NCI-H510A treated with DMSO at 0.1 percent for 48 hours (cell line): ENCODE measurements around the gene MYH14.

Experiments used
- DNase-seq: peaks from one replicate; lab custom pipeline; 2025; lab: John Stamatoyannopoulos, UW

The MYH14 gene

DNA sequence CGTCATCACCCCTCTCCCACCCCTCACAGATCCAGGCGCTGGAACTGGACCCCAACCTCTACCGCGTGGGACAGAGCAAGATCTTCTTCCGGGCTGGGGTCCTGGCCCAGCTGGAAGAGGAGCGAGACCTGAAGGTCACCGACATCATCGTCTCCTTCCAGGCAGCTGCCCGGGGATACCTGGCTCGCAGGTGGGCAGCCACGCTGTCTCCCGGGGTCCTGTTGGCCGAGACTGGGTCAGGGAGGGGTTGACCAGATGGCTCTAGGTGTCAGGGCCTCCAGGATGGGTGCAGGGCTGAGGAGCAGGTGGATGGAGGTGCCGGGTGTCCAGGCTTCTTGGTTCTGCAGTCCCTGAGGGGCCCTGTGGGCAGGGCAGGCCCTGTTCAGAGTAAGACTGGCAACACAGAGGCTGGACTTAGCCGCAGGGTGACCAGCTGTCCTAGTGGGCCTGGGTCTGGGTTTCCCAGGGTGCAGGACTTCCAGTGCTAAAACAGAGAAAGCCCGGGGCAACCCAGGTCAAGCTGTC, 58.1 kb downstream of the MYH14 start:
- no peak for DNase-seq

- no peak for DNase-seq
Observed at GRCh38 chr19:50263176-50263575, 59.8 kb downstream of the MYH14 start.

DNA sequence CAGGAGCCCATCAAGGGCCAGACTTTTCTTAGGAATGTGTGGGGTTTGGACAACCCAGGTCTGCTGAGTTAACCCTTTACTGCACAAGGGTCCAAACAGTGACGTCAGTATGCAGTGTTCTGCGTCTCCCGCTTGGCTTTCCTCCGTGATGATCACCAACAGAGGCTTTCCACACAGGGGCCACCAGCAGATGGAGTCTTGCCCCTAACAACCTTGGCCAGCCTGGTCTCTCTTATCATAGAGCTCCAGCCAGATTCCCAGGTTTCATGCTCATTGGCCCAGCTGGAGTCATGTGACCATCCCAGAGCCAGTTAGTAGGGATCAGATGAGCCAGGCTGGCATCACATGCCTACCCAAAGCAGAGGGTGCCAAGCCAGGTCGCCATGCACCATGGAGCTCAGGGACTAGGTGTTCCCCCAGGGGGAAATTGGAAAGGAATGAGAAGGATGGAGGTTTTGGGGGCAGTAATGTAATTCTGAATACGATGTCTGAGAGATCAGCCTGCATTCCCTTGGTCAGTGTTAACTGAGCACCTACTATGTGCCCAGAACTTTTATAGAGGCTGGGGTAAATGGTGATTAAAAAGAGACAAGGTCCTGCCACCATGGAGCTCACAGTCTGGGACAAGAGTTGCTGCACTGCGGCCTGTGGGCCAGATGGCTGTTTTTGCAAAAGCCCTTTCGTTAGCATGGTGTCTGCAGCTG, 61.2 kb downstream of the MYH14 start:
- no peak for DNase-seq

DNA sequence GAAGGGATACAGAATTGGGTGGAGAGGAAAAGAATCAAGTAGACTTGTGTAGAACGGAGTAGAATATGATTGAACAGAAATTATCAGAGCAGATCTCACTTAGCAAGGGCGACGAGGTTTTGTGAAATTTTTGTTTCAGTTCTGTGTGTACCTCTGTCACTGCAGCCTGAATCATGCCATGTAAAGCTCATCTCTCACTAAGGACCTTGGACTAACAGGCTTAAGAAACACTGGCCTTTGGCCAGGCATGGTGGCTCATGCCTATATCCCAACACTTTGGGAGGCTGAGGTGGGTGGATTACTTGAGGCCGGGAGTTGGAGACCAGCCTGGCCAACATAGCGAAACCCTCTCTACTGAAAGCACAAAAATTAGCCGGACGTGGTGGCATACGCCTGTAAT, 62.6 kb downstream of the MYH14 start:
- DNase-seq = no peak

DNA sequence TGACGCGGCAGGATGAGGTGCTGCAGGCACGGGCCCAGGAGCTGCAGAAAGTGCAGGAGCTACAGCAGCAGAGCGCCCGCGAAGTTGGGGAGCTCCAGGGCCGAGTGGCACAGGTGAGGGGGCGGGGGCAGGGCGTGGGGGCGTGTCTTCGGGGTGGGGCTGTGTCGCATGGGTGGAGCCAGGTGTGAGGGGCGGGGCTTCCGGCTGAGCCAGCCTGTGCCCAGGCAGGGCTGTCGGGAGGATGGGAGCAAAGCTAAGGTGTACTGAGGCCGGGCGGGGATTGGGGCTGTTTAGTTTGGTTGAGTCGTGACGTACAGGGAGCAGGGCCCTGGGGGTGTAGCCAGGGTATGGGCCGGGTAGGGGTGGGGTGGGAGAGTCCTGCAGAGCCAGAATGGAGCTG, 63.5 kb downstream of the MYH14 start:
- DNase-seq = no peak

DNA sequence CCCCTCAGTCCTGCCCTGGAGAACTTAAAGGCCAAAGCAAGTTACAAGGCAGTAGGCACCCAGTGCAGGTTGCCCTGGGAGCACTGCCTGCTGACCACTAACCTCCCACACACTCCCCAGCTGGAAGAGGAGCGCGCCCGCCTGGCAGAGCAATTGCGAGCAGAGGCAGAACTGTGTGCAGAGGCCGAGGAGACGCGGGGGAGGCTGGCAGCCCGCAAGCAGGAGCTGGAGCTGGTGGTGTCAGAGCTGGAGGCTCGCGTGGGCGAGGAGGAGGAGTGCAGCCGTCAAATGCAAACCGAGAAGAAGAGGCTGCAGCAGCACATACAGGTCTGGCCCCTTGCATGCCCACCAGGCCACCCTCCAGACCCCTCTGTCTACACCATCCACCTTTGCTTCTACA, 64.6 kb downstream of the MYH14 start:
- DNase-seq = no peak

DNA sequence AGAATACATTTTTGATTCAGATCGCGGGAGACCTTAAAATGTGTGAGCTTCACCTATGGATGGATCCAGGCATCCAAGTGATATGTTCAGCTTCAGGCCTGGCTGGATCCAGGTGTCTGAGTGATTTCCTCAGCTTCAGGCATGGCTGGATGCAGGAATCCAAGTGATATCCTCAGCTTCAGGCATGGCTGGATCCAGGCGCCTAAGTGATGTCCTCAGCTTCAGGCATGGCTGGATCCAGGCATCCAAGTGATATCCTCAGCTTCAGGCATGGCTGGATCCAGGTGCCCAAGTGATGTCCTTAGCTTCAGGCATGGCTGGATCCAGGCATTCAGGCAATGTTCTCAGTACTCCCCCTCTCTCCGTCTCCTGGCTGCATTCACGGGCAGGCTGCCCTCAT, 65.1 kb downstream of the MYH14 start:
- DNase-seq = no peak

- no peak for DNase-seq
Observed at GRCh38 chr19:50269653-50270052, 66.2 kb downstream of the MYH14 start.

- no peak for DNase-seq
Observed at GRCh38 chr19:50272263-50272897, 69.0 kb downstream of the MYH14 start.

GRCh38 chr19:50273821-50274220, 70.4 kb downstream of the MYH14 start:
- DNase-seq = no peak

- no peak for DNase-seq
Observed at GRCh38 chr19:50275577-50276368, 72.4 kb downstream of the MYH14 start.

GRCh38 chr19:50276370-50277063, 73.1 kb downstream of the MYH14 start:
- no peak for DNase-seq

DNA sequence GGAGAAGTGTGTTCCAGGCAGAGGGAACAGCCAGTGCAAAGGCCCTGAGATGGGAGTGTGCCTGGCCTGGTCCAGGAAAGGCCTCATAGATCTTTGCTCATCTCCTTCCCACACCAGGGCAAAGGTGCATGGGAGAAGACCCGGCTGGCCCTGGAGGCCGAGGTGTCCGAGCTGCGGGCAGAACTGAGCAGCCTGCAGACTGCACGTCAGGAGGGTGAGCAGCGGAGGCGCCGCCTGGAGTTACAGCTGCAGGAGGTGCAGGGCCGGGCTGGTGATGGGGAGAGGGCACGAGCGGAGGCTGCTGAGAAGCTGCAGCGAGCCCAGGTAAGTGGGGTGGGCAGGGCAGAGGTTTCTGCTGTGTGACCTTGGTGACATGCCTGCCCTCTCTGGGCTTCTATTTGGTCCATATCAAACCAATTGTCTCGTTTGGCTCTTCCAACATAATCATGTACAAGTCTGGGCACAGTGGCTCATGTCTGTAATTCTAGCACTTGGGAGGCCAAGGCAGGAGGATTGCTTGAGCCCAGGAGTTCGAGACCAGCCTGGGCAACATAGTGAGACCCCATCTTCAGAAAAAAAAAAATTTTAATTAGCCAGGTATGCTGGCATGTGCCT, 74.7 kb downstream of the MYH14 start:
- no peak for DNase-seq

GRCh38 chr19:50280074-50280473, 76.7 kb downstream of the MYH14 start:
- DNase-seq = no peak

DNA sequence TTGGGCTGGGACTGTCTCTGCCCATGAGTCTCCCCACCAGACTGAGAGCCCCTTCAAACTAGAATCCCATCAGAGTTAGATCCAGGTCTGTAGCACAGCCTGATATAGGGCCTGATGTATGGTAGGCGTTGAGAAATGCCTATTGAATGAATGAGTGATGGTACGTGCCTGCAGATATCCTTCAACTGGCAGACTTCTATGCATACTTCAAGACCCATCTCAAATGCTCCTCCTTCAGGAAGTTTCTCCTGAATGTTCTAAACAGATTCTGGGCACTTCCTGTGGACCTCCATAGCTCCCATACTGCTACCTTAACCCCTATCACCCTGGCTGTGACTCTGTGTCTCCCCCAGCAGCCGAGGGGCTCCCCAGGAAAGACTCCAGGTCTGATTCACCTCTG, 77.6 kb downstream of the MYH14 start:
- no peak for DNase-seq

- no peak for DNase-seq
Observed at GRCh38 chr19:50281491-50281890, 78.1 kb downstream of the MYH14 start.

DNA sequence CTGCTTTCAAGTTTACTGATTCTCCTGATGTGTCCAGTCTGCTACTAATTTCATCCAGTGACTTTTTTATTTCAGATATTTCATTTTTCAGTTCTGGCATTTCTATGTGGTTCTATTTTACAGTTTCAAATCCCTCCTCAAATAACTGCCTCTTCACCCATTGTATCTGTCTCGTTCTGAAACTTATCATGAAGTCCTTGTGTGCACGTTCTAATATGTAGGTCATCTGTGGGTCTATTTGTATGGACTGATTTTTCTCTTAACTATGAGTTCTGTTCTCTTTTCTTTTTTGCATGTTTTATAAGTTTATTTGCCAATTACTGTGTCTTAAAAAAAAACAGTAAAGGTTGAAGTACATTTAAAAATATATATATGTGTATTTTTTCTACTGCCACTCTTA, 82.4 kb downstream of the MYH14 start:
- DNase-seq = no peak

DNA sequence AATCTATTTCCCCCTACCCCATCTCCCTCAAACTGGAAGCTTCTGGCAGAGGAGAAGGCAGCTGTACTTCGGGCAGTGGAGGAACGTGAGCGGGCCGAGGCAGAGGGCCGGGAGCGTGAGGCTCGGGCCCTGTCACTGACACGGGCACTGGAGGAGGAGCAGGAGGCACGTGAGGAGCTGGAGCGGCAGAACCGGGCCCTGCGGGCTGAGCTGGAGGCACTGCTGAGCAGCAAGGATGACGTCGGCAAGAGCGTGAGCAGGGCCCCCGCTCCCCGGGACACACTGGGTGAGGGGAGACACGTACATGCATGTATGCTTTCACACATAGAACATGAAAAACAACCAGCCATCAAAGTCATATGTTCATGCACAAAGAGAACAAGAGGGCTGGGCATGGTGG, 83.0 kb downstream of the MYH14 start:
- DNase-seq = no peak

- DNase-seq = no peak
Observed at GRCh38 chr19:50287331-50287730, 83.9 kb downstream of the MYH14 start.

DNA sequence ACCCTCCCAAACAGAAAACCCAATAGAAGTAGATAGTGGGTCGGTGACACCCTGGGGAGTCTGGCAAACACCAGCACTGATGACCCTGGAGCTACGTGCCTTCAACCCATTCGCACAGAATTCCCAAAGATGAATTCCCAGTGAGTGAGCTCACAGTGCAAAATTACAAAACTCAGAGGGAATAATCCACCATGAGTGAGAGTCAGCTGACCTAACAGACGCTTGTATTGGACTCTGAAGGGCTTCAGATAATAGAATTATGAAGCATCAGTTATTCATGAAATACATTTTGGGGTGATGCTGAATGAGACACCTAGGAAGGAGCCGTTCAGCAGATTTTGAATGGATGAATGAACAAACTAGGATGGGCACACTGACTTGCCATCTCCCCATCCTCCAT, 85.5 kb downstream of the MYH14 start:
- no peak for DNase-seq

DNA sequence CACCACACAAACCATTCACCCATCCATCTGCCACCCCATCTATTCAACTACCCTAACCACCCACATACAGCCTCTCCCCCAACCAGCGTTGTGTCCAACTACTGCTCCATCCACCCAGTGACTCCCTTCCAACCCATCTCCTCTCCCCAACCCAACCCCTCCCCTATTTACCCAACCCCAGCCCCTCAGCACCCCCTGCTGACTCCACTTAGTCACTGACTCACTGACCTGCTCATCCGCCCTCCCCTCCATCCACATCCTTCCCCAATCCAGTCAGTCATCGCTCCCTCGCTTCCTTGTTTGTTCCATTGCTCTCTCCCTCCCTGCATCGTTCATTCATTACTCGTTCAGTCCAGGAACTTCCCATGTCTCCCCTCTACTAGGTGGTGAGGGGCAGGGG, 86.6 kb downstream of the MYH14 start:
- DNase-seq = no peak

GRCh38 chr19:50290775-50291174, 87.4 kb downstream of the MYH14 start:
- no peak for DNase-seq
